SKM-1 (cell line): ENCODE measurements around the gene FSIP1.
"Not testable (repeated sequence)": the region's sequence is repeated elsewhere in the genome, so short reads cannot be mapped to it uniquely, and the experiment has no call there.

Source experiments
- DNase-seq: peaks from one replicate; lab custom pipeline; 2025; ENCODE audit not compliant: unreplicated experiment; lab: John Stamatoyannopoulos, UW

Gene FSIP1

DNA sequence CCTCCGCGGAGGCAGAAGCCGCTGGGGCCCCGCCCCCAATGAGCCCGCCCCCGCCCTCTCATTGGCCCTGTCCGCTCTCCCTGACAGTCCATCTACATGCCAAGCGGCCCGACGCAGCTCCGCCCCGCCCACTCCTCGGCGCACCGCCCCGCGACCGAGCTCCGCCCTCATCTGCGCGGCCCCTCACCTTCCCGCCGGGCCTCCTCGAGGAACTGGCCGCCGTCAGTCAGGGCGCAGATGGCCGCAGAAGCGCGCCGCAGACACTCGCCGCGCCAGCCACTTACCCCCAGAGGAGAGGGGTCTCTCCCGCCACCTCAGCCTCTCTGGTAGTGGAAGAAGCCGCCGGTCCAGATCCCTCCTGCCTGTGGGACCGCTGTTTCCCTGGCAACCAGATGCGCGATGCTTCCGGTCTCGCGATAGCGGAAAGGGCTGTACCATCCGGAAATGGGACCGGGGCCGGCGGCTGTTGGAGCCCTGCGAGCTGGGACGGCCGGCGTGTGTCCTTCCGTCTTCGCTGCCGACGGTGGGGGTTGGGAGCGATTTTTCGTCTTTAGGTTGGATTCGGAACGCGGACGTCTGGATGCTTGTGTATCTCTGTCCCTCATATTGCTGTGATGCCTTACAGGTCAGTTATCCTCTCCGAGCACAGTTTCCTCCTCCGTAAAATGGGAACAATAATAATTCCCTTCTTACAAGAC is at the start of gene FSIP1:
TSS of gene FSIP1 (minus strand) at position 401 of the 698 bp plus-strand sequence. CDS start 6,317 bp downstream, outside the sequence.
- DNase-seq, result peak; percentile 95

DNA sequence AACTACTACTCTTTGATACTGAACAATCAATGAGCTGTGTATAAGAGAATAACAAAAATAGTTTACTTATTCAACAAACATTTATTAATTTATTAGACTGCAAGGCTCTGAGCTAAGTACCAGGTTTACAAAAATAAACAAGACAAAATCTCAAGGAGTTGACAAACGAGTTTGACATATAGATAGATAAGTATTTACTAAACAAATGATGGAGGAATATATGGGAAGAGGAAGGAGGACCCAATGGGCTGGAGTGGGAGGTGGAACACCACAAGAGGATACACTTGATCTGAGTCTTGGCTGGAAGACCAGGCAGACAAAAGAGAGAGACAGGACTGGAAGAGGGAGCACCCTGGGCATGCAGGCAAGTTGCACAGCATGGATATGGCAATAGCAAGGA is 47.5 kb upstream of the FSIP1 start:
- no peak for DNase-seq

DNA sequence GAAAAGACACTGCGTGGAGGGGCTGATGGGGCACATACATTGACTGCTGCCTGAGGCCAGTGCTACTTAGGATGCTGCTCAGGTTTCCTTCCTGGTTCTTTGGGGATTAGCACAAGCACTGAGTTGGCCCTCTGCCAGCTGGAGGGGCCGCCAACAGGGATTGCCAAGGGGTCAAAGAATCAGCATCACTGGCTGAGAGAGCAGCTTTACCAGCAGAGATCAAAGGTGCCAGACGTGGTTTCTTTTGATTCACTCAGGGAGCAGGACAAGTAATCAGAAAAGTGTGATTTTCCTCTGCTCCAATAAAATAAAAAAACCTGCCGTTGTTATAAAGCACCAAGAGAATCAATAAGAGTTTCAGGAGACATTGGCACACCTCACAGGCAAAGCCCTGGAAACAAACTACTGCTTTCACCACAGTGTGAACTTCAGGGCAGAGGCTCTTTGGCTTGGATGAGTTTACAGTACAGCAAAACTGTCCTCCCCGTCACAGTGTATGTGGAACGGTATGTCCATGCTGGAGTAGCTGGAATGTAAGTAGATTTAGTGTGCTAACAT is 45.8 kb upstream of the FSIP1 start:
- DNase-seq, result no peak

DNA sequence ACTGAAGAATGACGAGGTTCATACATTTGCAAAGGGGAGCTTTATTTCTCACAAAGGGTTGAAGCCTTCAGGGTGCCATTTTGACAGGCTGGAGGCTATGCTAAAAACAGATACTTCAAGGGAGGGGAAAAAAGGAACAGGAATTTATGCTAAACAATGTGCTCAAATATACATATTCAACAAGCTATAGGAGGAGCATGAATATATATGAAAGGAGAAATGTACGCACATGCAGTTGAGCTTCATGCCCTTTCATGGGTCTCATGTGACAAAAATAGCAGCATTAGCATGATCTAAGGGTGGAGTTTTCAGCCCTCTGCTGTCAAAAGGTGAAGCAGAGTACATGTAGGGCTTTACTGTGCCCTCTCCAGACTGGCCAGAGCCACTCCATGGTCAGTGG is 44.3 kb upstream of the FSIP1 start:
- DNase-seq, result no peak

DNA sequence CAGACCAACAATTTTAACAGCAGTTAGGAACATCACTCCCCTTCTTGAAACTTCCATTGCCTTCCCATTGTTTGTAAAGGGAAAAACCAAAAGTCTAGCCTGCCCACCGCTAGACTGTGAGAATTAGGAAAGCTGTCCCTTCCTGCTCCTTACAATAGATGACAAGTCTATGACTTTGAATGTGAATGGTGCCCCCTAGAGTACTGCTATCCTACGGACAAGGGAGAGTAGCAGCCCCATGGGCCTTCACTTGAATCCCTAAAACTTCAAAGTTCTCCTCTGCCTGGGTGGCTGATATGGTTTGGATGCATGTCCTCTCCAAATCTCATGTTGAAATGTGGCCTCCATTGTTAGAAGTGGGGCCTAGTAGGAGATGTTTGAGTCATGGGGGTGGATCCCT is 41.0 kb upstream of the FSIP1 start:
- DNase-seq, result no peak

DNA sequence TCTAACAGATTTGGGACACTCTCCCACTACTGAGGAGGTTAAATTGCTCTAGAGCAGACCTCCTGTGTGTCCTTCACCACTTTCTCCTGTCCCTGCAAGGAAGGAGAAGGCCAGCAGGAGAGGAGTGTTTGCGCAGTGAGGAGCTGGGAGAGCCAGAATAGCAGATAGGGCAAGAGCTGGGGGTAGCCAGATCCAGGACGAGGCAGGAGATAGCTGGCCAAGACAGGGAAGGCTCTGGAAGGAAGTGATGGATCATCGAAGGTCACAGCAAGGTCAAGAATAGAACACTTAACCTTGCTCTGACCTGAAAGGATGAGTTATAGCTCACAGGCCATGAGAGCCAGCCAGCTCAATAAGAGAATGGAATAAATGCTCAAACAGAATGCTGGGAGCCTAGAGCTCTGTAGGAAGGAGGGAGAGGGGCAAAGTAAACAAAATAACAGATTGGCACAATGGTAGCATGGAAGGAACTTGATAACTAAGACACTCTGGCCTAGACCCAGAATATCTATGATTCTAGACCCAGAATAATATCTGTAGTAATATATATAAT is 37.5 kb upstream of the FSIP1 start:
- DNase-seq, result no peak

DNA sequence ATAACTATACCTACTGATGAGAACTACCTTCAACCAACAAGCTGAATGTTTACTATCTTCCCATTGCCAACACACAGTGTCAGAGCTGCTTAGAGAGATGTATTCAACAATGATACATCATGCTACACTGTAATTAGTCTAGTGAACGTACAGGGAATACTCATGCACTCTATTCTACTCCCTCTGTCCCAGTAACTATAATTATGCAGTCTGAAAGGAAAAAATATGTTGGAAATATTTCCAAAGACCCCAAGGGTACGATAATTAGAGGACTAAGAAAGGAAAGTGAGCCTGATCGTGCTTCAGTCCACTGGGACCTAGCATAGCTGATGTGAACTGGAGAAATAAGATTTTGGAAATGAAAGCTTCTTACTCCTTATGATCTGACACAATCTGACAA is 36.9 kb upstream of the FSIP1 start:
- no peak for DNase-seq

DNA sequence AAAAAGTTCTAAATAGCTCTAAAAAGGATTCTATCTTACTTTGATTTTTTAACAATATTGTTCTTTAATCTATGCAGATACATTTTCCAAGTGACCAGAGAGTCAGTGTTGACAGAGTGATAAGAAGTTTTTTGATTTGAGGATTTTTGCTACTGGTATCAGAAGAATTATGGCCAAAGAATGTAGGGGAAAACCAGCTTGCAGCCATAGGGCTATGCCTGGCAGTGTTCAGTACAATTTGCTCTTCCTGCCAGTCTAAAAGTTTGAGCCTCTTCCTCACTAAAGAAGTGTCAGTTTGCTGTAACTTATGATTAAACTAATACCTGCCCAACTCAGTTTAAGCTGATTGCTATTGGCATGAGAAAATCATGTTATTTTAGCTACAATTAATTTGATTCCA is 35.3 kb upstream of the FSIP1 start:
- no peak for DNase-seq

DNA sequence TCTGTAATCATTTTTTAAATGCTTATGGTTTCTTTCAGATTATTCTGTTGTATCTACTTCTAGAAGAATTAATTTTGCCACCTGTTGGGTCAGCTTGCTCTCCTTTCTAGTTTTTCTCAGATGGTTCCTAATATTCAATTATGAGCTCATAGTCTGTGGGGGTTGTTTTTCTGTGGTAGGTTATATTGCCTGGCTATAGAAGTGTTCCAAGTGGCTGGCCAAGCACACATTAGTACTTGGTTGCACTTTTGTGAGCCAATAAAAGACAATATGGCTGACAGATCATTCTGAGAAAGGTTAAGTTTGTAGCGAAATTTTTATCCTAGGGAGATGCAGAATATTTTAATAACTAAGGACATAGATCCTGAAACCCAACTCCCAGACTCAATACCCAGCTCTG is 31.8 kb upstream of the FSIP1 start:
- no peak for DNase-seq

DNA sequence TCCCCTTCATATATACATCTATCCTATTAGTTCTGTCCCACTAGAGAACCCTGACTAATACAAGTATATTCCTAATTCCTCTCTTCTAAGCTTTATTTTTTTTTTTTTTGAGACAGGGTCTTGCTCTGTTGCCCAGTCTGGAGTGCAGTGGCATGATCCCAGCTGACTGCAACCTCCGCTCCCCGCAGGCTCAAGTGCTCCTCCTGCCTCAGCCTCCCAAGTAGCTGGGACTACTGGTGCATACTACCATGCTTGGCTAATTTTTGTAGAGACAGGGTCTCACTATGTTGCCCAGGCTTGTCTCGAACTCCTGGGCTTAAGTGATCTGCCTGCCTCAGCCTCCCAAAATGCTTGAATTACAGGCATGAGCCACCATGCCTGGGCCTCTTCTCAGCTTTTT is 30.0 kb upstream of the FSIP1 start:
- DNase-seq, result not testable (repeated sequence)

DNA sequence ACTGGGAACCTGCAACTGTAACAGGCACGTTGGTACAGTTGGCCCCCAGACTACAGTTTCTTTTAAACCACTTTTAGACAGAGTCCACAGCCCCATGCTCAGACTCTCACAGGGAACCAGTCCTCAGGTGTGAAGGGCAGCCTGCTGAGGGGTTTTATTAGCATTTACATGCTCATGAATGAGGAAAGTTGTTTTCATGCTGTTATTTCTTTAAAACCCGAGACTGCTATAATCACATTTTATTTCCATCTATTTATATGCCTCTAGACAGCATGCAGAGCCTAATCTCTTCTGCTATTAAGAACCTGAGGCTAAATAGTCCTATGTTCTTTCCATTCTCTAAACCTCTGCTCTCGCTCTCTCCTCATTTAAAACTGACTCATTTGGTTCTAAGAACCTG is 26.3 kb upstream of the FSIP1 start:
- no peak for DNase-seq

DNA sequence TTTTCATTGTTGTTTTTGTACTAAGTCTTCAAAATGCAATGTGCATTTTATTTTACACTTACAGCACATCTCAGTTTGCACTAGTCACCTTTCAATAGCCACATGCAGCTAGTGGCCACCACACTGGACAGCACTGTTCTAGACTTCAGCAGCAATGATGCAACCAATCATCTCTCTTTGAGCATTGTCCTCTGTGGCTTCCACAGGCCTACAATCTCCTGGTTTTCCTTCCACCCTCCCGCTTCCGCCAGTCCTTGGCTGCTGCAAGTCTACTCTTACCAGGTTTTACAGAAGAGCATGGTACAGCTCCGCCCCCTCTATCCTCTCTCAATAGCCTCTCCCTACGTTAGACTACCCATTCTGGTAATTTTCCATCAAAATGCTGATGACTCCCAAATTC is 25.1 kb upstream of the FSIP1 start:
- no peak for DNase-seq

DNA sequence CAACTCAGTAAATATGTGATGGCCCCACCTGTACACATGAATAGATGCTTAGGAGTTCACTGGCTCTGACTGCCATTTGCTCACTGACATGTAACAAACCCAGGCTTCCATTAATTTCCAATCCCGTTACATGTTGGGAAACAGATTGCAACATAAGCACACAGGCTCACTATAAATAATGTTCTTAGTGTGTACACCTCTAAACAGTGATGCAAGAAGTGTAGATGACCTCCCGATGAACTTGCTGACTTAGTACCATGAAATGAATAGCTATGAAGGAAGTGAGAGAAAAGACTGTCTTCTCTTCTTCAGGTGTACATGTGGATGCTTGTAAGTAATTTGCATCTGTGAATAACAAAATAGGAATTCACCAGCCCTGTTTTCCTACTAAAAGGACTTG is 21.4 kb upstream of the FSIP1 start:
- DNase-seq, result peak; percentile 28

DNA sequence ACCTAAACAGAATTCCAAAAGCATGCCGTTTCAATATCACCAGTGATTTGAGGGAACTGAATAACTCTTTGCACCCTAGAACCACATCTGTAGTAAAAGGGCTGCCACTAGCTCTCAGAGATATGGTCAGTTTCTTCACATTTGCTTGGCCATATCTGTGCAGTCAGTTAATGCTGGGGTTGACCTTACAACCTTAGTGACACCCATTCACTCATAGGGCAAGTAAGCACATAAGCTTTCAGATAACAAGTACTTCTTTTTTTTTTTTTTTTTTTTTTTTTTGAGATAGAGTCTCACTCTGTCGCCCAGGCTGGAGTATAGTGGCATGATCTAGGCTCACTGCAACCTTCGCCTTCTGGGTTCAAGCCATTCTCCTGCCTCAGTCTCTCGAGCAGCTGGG is 20.4 kb upstream of the FSIP1 start:
- DNase-seq, result no peak

DNA sequence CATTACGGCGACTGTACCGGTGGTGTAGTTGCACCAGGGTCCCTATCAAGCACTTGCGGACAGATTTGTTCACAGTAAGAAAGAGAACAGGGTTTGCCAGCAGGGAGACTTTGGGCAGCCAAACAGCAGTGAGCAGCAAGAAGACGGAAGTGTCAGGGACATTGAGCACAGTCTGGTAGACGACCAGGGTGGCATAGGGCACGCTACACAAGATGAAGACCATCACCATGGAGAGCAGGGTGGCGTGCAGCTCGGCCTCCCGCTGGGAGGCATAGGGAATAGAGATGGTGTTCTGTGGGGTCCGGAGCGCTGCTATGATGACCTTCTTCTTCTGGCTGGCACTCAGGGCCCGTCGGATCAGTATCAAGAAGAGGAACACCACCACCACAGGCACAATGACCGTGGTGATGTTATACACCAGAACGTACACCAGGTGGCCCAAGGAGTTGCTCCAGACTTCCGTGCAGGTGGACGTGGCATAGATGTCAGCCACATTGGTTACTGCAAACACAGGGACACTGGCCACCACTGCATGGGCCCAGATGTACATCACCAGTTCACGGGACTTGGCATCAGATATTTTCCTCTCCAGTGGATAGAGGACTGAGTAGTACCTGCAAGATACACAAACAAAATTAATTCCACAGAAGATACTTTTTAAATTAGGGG is 19.1 kb upstream of the FSIP1 start:
- DNase-seq, result no peak

DNA sequence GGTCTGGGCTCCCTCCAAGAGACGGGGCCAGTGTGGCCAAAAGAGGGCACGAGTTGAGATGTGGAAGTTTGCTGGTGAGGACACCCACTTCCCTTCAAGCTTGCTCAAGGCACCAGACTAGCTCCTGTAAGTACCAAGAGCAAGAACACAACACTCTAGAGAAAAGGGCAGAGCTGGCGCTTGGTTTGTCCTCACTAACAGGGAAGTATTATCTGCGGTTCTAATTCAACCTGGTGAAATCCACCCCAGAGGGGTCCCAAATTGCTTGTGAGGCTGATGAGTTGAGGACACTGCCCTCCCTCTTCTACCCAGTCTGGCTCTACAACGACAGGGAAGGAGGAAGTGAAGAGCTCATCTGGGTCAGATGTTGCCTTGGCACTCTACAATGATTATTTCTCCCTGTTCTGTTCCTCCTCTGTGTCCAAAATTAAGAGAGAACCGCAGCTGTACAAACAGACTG is 16.9 kb upstream of the FSIP1 start:
- peak; percentile 62 for DNase-seq

DNA sequence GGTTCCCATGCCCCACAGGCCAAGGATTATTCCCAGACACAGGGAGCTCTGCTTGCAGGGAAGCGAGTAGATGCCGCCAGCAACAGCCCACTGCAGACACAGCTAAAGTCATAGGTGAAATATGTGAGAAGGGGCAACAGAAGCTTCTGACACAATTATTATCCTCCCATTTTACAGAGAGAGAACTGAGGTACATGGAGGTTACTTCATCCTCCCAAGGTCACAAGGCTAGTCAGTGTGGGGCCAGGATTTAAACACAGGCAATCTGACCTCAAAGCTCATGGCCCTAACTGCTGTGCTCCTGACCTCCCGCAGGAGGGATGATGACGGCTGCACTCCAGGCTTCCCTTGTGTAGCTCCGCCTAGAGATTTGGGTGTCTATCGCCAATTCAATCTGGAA is 15.7 kb upstream of the FSIP1 start:
- DNase-seq, result no peak

DNA sequence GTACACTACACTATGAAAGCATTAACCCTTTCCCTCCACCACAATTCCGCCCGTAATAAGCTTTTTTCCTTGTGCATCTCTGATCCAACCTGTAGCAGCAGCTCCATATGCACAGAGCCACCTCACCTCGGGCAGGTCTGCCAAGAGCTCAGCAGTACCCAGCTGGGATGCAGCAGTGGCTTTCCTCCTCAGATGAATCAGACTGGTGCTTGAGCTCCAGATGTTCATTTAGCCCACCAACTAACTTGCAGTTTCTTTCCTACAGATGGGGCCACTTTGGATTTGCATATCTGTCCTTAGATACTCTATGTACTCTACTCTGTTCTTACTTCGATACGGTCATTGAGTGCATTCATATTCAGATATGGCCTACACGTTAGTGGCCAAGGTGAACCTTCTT is 14.8 kb upstream of the FSIP1 start:
- DNase-seq, result no peak

DNA sequence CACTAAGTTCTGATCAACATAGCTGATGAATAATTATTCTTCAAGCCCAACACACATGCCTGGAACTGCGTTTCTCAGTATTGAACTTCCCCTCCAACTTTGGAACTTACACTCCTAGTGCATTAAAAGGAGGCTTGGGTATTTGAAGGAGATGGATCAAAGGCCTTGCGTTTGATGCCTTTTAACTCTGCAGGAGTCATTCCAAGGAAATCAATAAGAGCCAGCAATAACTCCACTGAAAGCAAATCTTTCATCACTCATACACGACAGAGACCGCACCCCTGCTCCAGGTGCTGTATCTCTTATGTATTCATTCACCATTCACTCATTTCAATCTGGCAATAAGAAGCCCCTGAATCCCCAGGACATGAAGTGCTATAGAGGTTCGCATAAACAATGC is 14.0 kb upstream of the FSIP1 start:
- DNase-seq, result no peak

DNA sequence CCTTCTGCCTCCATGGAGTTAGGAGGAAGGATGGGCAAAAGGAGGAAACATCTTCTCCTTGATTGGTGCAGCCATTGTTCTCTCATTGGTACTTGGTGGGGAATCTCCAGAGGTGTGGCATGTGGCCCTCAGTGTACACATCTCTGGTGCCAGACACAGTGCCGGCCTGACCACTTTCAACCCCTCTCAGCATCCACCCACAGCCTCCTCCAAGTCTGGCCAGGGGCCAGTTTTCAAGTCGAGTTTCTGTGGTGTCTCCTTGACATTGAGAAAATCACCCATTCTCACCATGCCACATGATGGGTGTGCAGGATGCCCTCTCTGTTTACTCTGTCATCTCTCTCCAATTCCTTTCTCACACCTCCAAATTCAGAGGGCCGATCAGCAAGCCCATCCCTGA is 12.8 kb upstream of the FSIP1 start:
- DNase-seq, result no peak

DNA sequence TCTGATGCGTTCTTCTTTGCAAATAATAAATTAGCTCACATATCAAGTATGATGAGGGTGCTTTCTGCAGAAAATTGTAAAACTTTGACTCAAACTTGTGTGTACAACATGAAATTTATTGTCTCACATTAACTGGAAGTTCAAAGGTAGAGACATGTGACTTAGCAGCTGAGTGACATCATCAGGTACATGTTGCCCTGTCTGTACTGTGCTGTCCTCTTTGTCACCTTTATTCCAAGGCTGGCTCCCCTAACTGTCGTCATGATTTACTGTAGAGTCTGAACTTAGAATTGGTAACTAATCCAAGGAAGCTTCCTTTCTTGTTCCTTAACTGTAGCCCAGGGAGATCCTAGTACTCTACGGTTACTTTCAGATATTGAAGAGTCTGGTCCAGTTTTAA is 12.3 kb upstream of the FSIP1 start:
- DNase-seq, result no peak

DNA sequence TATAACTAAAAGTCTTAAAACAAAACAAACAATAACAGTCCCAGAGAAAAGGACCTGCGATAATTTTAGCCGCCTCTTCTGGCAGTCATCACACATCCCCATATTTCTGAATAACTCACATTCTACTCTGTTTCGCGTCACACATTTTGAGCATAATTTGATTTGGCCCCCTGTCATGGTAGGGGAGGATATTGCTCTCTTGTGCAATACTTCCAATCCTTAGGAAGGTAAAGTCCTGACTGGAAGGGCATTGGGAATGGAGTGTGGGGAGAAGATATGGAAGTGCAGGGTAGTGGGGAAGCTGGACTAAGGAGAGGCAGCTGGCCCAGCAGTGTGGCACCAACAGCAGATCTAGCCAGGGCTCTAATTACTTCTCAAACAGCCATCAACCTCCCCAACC is 11.3 kb upstream of the FSIP1 start:
- no peak for DNase-seq
